ENCODE measurements around the gene COL18A1. TPM values are rescaled to one million over a fixed set of nuclear protein-coding genes. Genes with fewer than 3 reads are reported as not detected.

Gene COL18A1
- total and polyA plus RNA-seq, 2 donors from 2014 or later, result 150 to 316 TPM

- TF ChIP-seq CTCF (IDR thresholded peaks at IDR 0.05; ENCODE audit: borderline replicate concordance, extremely low read depth, insufficient read depth), result no peak
- Histone ChIP-seq H3K36me3 (ENCODE audit: control insufficient read depth in 2 of 3, insufficient read depth in 3 of 3, low read length in 3 of 3) (no peaks in the 10 kb centered on the region), H3K4me1 (ENCODE audit: control insufficient read depth in 2 of 3, insufficient read depth in 2 of 3, low read depth in 1 of 3, low read length in 3 of 3) (peaks cover 0 to 5% (median 4%) of the 10 kb centered on the region in 3 donors), H3K27ac (ENCODE audit: low read depth in 2 of 2, low read length in 2 of 2) (no peak overlapping the region), H3K9ac (ENCODE audit: low read length in 3 of 3) (no peak overlapping the region), H3K9me3 (ENCODE audit: control insufficient read depth in 2 of 3, insufficient read depth in 1 of 3, low read length in 3 of 3) (no peaks in the 10 kb centered on the region), H3K4me3 (ENCODE audit: low read length in 3 of 3) (no peak overlapping the region), H3K27me3 (ENCODE audit: control insufficient read depth, insufficient read depth, low read length) (no peaks in the 10 kb centered on the region)
- DNase-seq (peak in 2 of 5 donors; percentile 35 to 67), FAIRE-seq (no peak)
- intact Hi-C loops (cut with DNase I), result no loop called here
Measured at GRCh38 chr21:45373991-45374816, 30.8 kb upstream of the COL18A1 start.

DNA sequence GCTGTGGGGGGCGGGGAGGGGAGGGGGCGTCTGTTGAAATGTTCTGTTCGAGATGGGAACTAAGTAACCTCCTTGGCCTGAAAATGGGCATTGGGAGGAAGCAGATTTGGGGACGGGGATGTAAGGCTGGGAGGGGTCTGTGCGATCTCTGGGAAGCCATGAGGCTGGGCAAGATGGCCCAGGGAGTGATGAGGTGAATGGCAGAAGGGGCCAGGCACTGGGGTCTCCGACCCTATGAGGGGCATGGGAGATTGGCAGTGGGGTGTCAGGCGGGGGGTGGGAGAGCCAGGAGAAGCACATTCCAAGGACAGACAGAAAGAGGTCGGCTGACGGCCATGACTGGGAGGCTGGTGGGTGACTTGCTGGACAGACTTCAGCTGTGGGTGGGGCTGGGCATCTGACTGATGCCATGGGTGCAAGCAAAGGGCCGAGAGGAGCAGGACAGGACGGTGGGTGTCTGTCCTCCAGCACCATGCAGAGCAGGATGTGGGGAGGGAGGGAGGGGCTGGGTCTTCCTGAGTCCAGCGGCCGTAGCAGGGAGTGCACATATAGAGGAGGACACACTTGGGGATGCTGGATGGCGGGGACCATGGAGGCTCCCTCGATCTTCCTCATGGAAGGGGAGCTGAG lies 30.0 kb upstream of the COL18A1 start:
- H3K27me3 ChIP-seq (ENCODE audit: control insufficient read depth, insufficient read depth, low read length), result no peaks in the 10 kb centered on the region
- no peak overlapping the region for H3K4me3 ChIP-seq (ENCODE audit: low read length in 3 of 3)
- TF ChIP-seq CTCF (IDR thresholded peaks at IDR 0.05; ENCODE audit: borderline replicate concordance, extremely low read depth, insufficient read depth), result no peak
- peak in 2 of 5 donors; percentile 47 to 62 for DNase-seq
- peaks cover 0 to 5% (median 5%) of the 10 kb centered on the region in 3 donors for H3K4me1 ChIP-seq (ENCODE audit: control insufficient read depth in 2 of 3, insufficient read depth in 2 of 3, low read depth in 1 of 3, low read length in 3 of 3)
- H3K9ac ChIP-seq (ENCODE audit: low read length in 3 of 3), result no peak overlapping the region
- H3K9me3 ChIP-seq (ENCODE audit: control insufficient read depth in 2 of 3, insufficient read depth in 1 of 3, low read length in 3 of 3), result no peaks in the 10 kb centered on the region
- no peak overlapping the region for H3K27ac ChIP-seq (ENCODE audit: low read depth in 2 of 2, low read length in 2 of 2)
- no peak for FAIRE-seq
- no peaks in the 10 kb centered on the region for H3K36me3 ChIP-seq (ENCODE audit: control insufficient read depth in 2 of 3, insufficient read depth in 3 of 3, low read length in 3 of 3)
- intact Hi-C loops (cut with DNase I), result no loop called here

GRCh38 chr21:45376459-45377324 lies 28.3 kb upstream of the COL18A1 start:
- Histone ChIP-seq H3K9me3 (ENCODE audit: control insufficient read depth in 2 of 3, insufficient read depth in 1 of 3, low read length in 3 of 3) (no peaks in the 10 kb centered on the region), H3K4me3 (ENCODE audit: low read length in 3 of 3) (no peak overlapping the region), H3K27ac (ENCODE audit: low read depth in 2 of 2, low read length in 2 of 2) (no peak overlapping the region), H3K36me3 (ENCODE audit: control insufficient read depth in 2 of 3, insufficient read depth in 3 of 3, low read length in 3 of 3) (no peaks in the 10 kb centered on the region), H3K4me1 (ENCODE audit: control insufficient read depth in 2 of 3, insufficient read depth in 2 of 3, low read depth in 1 of 3, low read length in 3 of 3) (peaks cover 0 to 6% (median 5%) of the 10 kb centered on the region in 3 donors), H3K27me3 (ENCODE audit: control insufficient read depth, insufficient read depth, low read length) (no peaks in the 10 kb centered on the region), H3K9ac (ENCODE audit: low read length in 3 of 3) (no peak overlapping the region)
- no peak for TF ChIP-seq CTCF (IDR thresholded peaks at IDR 0.05; ENCODE audit: borderline replicate concordance, extremely low read depth, insufficient read depth)
- intact Hi-C loops (cut with DNase I), result no loop called here
- no peak for FAIRE-seq
- DNase-seq, result peak in 2 of 5 donors; percentile 31 to 83

Measured in kidney (tissue), 14 donors.